GM19324 (cell line): ENCODE data around the gene HGS.

Experiments
- ATAC-seq: cut with Tn5 transposase; IDR thresholded peaks from one replicate; pipeline ENCODE4 v1.9.1; 2021; ENCODE audit warnings: mild to moderate bottlenecking, moderate library complexity; ENCODE audit not compliant: unreplicated experiment, low FRiP score

The HGS gene, protein sequence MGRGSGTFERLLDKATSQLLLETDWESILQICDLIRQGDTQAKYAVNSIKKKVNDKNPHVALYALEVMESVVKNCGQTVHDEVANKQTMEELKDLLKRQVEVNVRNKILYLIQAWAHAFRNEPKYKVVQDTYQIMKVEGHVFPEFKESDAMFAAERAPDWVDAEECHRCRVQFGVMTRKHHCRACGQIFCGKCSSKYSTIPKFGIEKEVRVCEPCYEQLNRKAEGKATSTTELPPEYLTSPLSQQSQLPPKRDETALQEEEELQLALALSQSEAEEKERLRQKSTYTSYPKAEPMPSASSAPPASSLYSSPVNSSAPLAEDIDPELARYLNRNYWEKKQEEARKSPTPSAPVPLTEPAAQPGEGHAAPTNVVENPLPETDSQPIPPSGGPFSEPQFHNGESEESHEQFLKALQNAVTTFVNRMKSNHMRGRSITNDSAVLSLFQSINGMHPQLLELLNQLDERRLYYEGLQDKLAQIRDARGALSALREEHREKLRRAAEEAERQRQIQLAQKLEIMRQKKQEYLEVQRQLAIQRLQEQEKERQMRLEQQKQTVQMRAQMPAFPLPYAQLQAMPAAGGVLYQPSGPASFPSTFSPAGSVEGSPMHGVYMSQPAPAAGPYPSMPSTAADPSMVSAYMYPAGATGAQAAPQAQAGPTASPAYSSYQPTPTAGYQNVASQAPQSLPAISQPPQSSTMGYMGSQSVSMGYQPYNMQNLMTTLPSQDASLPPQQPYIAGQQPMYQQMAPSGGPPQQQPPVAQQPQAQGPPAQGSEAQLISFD

DNA sequence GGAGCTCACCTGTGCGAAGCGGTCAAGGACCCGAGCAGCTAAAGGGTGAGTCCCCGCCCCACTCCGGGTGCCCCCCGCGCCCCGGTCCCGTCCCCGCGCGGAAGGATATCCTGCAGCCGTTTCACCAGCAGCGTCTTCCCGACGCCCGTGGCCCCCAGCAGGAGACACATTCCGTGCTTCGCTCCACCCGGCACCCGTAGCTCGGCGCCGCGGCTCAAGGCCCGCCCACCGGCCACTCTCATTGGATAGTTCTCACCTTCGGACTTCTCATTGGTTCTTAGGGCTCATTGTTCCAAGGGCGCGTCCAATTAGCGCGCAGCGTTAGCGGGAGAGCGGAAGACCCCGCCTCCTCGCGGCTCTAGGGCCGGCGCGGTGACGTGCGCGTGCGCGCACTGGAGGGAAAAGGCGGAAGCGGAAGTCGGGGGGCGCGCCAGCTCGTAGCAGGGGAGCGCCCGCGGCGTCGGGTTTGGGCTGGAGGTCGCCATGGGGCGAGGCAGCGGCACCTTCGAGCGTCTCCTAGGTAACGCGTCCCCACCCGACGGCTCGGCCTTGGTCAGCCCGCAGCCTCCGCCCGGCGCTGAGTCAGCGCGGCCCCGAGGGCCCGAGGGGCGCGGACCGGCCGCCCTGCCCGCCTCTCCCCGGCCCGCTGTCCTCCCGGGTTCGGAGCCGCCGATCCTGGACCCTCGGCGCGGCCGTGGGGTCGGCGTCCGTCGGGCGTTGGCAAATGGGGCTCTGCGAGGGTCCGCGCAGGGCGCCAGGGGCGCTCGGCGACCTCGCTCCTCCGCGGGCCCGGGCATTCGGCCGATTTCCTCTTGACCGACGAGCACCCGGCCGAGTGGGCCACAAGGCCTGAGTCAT lies at the start of gene HGS, which contains the start of gene ARL16:
HGS (plus strand) TSS at position 428 of the 858 bp plus-strand sequence; CDS start at position 484, 56 bp downstream.
ARL16 (minus strand) TSS at position 214 of the 858 bp plus-strand sequence; CDS start at position 170, 44 bp downstream.
- ATAC-seq: peak; percentile 96

DNA sequence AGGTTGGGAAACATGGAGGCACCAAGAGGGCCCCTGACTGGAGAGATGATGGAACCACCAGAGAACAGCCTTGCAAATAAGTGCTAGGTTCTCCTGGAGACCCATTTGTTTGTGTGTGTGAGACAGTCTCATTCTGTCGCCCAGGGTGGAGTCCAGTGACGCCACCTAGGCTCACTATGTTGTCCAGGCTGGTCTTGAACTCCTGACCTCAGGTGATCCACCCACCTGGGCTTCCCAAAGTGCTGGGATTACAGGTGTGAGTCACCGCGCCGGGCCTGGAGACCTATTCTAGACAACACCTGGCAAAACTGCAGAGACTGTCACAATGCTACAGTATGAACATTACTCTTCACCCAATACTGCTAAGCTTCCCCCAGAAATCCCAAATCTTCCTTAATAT lies 48.4 kb upstream of the HGS start:
- no peak for ATAC-seq

DNA sequence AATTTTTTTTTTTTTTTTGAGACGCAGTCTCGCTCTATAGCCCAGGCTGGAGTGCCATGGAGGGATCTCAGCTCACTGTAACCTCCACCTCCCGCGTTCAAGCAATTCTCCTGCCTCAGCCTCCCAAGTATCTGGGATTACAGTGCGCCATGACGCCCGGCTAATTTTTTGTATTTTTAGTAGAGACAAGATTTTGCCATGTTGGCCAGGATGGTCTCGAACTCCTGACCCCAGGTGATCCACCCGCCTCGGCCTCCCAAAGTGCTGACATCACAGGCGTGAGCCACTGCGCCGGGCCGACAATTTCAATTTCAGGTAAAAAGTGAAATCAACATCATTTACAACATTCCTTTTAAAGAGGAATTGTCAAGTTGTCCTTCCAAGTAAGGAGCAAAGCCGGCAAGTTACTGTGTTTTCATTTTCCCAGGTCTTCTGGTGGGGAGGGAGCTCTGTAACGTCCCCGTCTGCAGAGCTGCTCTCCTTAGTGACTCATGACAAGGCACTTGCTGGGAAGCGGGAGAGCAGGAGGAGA lies 47.8 kb upstream of the HGS start:
- no peak for ATAC-seq

DNA sequence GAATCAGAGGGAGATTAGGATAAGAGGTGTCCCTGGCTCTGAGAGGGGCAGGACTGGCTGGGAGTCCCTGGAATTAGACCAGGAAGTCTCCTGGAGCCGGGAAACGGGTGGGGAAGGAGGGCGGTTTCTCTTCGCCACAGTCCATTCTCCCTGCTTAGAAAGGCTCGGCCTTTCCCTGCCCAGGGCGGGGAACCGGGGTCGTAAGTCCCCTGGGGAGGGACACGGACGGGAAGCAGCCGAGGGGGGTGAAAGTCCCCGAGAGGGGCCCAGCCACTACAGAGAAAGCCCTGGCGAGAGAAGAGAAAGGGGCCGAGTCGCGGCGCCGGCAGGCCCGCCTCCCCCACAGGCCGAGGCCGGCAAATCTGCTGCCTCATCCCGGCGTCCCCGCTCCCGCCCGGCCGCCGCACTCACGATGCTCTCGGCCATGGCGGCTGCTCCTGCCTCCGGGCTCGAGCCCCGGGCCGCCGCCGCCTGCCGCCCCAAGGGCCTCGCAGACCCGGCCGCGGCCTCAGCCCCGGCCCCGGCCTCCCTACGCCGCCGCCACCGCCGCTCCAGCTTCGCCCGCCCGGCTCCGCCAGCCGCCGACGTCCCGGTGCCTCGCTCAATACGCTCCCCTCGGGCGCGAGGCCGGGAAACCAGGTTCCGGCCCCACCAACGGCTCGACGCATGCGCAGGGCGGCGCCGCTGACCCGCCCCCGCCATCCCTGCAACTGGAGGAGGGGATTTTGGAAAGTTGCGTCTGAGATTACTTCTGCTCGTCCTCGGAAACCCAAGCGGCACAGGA lies 47.1 kb upstream of the HGS start, which contains the start of the genes NPLOC4 and TSPAN10:
NPLOC4 (minus strand) TSS at position 608 of the 784 bp plus-strand sequence; CDS start at position 426, 182 bp downstream.
TSPAN10 (plus strand) TSS at position 692 of the 784 bp plus-strand sequence. CDS start 5,217 bp downstream, outside the sequence.
- peak; percentile 89 for ATAC-seq

DNA sequence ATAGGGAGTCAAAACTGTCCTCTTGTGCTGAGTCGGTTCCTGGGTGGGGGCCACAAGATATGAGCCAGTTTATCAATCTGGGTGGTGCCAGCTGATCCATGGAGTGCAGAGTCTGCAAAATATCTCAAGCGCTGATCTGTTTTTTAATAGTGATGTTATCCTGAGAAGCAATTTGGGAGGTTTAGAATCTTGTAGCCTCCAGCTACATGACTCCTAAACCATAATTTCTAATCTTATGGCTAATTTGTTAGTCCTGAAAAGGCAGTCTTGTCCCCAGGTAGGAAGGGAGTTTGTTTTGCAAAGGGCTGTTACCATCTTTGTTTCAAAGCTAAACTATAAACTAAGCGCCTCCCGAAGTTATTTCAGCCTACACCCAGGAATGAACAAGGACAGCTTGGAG lies 45.1 kb upstream of the HGS start:
- ATAC-seq: no peak

DNA sequence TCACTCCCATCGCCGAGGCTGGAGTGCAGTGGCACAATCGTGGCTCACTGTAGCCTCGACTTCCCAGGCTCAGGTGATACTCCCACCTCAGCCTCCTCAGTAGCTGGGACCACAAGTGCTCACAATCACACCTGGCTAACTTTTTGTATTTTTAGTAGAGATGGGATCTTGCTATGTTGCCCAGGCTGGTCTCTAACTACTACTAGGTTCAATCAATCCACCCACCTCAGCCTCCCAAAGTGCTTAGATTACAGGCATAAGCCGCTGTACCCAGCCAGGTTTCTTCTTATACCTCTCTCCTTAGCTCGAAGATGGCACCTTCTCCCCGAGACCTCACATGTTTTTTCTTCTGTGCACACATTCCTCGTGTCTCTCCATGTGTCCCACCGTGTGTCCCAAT lies 43.8 kb upstream of the HGS start:
- no peak for ATAC-seq

DNA sequence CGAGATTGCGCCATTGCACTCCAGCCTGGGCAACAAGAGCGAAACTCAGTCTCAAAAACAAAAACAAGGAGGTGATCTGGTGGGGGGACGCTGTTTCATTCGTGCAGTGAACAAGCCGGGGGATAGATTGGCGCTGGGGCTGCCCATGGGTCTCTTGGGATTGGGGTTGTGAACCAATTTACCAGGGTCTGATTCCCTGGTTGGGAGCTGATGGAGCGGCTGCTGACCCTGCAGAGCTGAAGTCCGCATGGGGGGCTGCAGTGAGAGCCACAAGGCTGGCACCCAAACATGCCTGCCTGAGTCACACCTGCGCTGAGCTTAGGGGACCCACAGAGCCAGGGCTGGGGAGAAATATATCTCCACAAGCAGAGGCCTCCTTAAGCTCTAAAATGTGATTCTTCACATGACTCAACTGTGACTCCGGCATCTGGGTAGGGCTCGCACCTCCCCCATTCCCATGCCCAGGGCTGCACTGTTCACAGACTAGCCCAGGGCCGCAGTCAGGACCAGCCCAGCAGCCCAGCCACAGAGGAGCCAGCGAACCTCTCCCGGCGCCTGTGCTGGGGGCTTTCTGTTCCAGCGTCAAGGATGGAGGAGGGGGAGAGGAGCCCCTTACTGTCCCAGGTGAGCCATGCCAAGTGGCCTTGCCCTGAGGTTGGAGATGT lies 41.9 kb upstream of the HGS start:
- ATAC-seq: no peak

DNA sequence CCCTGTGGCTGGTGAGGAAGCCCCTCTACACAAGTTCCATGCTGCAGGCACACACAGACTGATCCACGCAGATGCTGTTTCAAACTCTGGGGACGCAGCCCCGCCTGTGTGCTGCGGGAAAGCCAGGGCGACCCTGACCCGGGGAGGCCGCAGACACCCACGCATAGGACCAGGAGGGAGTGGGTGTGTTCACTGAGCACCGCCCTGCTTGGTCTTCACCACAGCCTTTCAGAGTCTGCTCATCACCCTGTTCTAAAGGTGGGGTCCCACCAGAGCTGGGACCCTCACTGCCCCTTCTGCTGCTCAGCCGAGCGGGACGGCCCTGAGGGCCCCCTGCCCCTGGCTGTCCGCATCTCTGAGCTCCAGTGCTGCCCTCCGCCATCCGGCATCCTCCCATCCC lies 39.3 kb upstream of the HGS start:
- ATAC-seq: no peak

DNA sequence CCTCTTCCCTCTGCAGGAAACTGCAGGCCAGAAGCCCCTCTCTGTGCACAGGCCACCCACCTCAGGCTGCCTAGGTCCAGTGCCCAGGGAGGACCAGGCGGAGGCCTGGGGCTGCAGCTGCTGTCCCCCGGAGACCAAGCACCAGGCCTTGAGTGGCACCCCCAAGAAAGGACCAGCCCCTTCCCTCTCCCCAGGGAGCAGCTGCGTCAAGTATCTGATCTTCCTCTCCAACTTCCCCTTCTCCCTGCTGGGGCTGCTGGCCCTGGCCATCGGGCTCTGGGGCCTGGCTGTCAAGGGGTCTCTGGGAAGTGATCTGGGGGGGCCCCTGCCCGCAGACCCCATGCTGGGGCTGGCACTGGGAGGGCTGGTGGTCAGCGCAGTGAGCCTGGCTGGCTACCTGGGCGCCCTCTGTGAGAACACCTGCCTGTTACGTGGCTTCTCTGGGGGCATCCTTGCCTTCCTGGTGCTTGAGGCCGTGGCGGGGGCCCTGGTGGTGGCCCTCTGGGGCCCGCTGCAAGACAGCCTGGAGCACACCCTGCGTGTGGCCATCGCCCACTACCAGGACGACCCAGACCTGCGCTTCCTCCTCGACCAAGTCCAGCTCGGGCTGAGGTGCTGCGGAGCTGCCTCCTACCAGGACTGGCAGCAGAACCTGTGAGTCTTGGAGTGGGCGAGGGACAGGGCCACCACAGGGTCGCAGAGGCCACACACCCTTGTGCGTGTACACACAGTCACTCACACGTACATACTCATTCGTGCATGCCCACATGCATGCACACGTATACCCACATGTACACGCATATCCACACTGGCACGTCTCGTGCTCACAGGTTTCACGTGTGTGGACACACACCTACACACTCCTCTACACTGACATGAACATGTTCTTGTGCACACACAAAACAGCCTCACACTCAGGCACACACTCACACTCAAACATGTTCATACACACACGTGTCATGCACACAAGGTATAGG lies 38.5 kb upstream of the HGS start:
- ATAC-seq: no peak

DNA sequence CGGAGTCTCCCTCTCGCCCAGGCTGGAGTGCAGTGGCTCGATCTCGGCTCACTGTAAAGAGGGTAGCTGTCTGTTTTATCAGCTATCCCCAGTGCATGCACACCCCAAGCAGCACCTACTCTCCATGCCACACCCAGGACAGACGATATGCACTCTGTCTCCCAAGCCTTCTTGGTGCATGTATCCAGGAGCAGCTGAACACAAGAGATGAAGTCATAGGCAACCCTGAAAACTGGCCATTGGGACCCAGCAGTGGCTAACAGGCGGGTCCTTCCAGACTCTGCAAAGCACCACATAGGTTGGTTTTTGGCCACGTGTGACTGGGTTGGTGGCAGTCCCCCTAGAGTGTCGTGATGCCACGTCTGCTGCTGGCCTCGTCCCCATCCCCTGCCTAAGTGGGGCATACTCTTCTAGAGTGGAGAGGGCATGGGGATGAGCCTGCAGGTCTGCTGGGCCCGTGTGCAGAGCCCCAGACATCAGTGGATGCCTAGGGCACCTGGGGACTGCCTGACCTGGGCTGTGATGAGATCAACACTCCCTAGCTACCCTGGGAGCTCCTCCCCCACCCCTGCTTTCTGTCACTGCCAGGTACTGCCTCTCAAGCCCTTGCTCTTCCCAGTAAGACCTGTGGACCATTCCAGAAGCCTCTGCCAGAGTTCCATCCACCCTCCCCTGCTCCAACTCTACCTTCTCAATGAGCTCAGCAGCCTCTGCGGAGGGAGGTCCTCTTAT lies 36.8 kb upstream of the HGS start:
- no peak for ATAC-seq

DNA sequence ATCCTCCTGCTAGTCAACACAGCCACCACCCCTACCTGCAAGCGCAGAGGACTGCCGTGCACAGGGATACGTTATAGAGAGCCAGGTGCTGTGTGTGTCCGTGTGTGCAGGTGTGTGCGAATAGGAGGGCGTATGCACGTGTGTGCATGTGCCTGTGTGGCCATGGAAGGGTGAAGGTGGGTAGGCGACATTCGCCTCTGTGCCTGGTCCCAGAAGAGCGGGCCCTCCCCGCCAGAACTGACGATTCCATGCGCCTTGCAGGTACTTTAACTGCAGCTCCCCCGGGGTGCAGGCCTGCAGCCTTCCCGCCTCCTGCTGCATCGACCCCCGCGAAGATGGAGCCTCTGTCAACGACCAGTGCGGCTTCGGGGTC lies 36.2 kb upstream of the HGS start:
- ATAC-seq: no peak

DNA sequence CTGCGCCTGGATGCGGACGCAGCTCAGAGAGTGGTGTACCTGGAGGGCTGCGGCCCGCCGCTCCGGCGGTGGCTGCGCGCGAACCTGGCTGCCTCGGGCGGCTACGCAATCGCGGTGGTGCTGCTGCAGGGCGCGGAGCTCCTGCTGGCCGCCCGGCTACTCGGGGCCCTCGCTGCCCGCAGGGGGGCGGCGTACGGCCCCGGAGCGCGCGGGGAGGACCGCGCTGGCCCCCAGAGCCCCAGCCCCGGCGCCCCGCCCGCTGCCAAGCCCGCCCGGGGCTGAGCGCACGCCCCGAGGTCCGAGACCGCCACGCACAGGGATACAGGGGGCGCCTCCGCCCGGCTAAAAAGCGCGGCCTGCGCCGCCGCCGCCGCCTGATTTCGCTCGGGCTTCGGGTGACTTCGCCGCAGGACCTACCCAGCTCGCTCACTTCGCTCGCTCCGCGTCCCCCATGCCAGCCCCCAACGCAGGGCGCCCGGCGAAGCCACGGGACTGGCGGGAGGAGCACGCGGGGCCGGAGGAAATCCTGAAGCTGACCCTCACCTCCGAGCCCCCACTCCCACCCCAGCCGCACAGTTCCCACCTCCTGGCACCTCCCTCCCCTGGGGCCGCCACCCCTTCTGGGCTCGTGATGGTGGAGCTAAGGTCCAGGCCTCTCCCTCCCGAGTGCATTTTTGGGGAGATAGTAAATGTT lies 35.7 kb upstream of the HGS start:
- ATAC-seq: no peak

DNA sequence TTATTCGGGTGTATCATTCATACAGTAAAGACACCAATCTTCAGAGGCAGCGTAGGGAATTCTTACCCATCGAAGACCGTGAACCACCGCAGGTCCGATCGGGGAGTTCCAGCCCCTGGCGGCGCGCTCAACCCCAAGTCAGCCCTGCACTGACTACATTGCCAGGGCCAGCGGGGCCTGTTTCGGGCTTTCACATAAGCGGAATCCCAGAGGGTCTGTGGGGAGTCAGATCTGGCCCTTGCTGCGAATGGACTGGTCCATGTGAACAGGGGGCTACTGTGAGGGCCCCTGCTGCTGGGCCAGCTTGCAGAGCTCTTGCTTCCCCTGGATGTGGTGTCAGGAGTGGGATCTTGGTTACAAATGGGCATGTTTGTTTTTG lies 35.1 kb upstream of the HGS start:
- ATAC-seq: no peak

DNA sequence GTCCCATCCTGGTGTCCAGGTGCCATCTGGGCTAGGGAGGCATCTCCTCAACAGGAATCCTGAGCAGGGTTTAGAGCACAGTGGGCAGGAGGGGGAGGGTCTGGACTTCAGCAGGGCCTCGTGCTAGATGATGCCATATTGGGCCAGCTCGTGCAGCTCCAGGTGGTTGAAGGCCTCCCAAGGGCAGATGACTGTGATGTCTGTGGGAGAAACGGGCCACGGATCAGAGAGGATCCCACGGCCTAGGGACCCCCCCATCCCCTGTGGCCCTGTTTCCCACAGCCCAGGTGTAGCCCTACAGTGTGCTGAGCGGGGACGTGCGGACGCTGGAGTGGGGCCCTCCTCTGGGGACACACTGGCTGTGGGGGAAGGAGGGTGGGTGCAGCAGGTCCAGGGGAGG lies 32.9 kb upstream of the HGS start:
- no peak for ATAC-seq

DNA sequence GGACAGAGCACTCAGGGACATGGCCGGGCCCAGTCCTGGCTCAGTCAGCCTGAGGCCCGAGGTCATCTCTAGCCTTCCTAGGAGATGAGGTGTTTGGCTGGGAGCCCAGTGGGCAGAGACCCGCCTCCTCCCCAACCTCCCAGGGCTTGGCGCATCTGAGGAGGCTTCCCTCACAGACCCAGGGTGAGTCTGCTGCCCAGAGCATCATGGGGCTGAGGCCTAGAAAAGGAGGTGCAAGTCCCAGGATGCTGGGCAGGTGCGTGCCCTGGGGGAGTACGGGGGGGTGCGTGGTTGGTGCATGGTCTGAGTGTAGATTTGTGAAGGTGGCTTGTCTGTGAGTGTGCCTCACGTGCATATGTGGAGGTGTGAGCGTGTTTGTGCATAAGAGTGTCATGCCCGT lies 32.1 kb upstream of the HGS start:
- ATAC-seq: no peak

DNA sequence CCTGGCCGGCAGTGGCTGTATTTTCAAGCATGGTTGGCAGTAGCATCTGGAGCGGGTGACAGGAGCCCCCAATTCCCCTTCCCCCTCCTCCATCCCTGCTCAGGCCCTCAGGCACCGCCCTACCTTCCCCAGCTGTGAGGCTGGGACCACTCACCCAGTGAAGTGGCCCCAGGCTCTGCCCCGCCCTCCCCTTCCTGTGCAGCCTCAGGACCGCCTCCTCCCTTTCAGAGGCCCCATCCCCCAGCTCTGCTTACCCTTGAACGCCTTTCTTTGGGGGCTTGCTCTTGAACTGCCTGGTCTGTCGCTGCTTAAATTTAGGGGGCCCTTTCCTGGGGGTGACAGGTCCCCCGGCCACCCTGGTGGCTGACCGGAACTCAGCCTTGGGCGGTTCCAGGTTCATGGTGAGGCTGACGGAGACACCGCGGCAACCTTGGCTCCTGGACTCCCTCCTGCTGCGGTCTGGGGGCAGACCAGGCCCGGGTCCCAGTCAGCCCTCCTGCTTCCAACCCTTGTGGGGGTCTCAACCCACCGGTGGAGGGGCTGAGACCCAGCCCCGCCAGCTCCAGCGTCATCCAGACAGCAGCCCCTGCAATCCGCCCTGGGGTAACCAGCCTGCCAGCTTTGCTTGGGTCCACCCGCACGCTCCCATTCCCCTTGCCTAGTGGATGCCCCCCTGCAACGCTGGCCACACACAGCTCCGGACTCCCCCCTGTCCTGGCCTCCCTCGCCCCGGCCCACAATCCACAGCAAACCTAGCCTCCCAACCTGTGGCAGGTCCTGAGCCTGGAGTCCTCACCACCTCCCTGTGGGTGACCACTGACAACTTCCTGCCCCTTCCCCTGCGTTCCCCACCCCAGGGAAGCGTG lies 30.7 kb upstream of the HGS start:
- no peak for ATAC-seq
